Spleen (tissue), 7 donors: ENCODE measurements around the gene KCTD13.
"Not testable (repeated sequence)": the region's sequence is repeated elsewhere in the genome, so short reads cannot be mapped to it uniquely, and the experiment has no call there.

Source experiments
- POLR2A ChIP-seq, 3 donors: fragments of 450-650 bp; IDR thresholded peaks; one replicate each; pipeline ENCODE4 v1.5.1; 2017; ENCODE audit warnings: antibody characterized with exemption in 3 of 3, mild to moderate bottlenecking in 1 of 3
- TF ChIP-seq, protein P1 (sequence below), 11 experiments: fragments of 200-600 bp in 7 of 11; fragments of 450-650 bp in 4 of 11; sonication (generic) in 4 of 11; IDR thresholded peaks in 8 of 11; conservative IDR thresholded peaks in 3 of 11; 1 replicate in 7 of 11; 2 replicates in 4 of 11; pipeline versions ENCODE4 v1.4.0 to v1.8.0; 2016 to 2021; ENCODE audit warnings: antibody characterized with exemption in 11 of 11, inconsistent platforms in 4 of 11, mild to moderate bottlenecking in 1 of 11
- donor health status: DM: no; HTN: no; CAD: no; lungs with moderate emphysema.
- donor health status: DM: no; HTN: no; CAD: no.
- donor health status: DM: no; HTN: no; CAD: no.

DNA sequence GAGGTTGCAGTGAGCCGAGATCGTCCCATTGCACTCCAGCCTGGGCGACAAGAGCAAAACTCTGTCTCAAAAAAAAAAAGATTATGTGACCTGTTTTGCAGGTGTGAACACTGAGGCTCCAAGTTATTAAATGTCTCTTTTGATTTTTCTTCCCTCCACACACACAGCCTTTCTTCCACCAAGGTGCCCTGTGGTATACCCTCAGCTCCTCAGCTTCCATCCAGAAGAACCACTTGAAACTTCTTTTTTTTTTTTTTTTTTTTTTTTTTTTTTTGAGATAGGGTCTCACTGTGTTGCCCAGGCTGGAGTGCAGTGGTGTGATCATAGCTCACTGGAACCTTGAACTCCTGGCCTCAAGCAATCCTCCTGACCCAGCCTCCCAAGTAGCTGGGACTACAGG lies 36.7 kb downstream of the KCTD13 start:
- TF ChIP-seq POLR2A (IDR thresholded peaks at IDR 0.05) = not testable (repeated sequence)
- TF ChIP-seq, protein P1, sequence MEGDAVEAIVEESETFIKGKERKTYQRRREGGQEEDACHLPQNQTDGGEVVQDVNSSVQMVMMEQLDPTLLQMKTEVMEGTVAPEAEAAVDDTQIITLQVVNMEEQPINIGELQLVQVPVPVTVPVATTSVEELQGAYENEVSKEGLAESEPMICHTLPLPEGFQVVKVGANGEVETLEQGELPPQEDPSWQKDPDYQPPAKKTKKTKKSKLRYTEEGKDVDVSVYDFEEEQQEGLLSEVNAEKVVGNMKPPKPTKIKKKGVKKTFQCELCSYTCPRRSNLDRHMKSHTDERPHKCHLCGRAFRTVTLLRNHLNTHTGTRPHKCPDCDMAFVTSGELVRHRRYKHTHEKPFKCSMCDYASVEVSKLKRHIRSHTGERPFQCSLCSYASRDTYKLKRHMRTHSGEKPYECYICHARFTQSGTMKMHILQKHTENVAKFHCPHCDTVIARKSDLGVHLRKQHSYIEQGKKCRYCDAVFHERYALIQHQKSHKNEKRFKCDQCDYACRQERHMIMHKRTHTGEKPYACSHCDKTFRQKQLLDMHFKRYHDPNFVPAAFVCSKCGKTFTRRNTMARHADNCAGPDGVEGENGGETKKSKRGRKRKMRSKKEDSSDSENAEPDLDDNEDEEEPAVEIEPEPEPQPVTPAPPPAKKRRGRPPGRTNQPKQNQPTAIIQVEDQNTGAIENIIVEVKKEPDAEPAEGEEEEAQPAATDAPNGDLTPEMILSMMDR (IDR thresholded peaks at IDR 0.05 in 8 of 11, conservative IDR thresholded peaks at IDR 0.05 in 3 of 11) = not testable (repeated sequence)
